IPS DF 6.9 (cell line): Measurements from ENCODE around the gene SNX17.

Source experiments
- DNase-seq: peaks from one replicate; pipeline ENCODE4 v3.0.0-alpha.2; 2013; ENCODE audit warnings: low read depth, low spot score
- H3K27ac ChIP-seq: one replicate; pipeline ENCODE4 v1.5.1; 2013; ENCODE audit warnings: low read length, control low read depth
- H3K27me3 ChIP-seq: 2 replicates; pipeline ENCODE4 v1.6.1; 2013; ENCODE audit warnings: mild to moderate bottlenecking, low read length; ENCODE audit not compliant: control insufficient read depth, insufficient read depth
- H3K36me3 ChIP-seq: 2 replicates; pipeline ENCODE4 v1.6.1; 2013; ENCODE audit warnings: low read length; ENCODE audit not compliant: control insufficient read depth, insufficient read depth
- H3K4me1 ChIP-seq: 2 replicates; pipeline ENCODE4 v1.6.1; 2013; ENCODE audit warnings: low read length; ENCODE audit not compliant: control insufficient read depth, insufficient read depth
- H3K4me3 ChIP-seq: 2 replicates; pipeline ENCODE4 v1.5.1; 2013; ENCODE audit warnings: mild to moderate bottlenecking, low read length
- H3K9me3 ChIP-seq: 2 replicates; pipeline ENCODE4 v1.6.1; 2013; ENCODE audit warnings: low read length, inconsistent platforms; ENCODE audit not compliant: control insufficient read depth, insufficient read depth
- WGBS: extraction: QIAGEN DNeasy Blood & Tissue Kit; methylation state at CpG from one replicate; pipeline ENCODE4 v1.1.7; 2013; ENCODE audit warnings: mixed read lengths, missing lambda C conversion rate; ENCODE audit not compliant: insufficient read length, insufficient coverage; 5-methylcytosine and 5-hydroxymethylcytosine counted together

SNX17 gene

DNA sequence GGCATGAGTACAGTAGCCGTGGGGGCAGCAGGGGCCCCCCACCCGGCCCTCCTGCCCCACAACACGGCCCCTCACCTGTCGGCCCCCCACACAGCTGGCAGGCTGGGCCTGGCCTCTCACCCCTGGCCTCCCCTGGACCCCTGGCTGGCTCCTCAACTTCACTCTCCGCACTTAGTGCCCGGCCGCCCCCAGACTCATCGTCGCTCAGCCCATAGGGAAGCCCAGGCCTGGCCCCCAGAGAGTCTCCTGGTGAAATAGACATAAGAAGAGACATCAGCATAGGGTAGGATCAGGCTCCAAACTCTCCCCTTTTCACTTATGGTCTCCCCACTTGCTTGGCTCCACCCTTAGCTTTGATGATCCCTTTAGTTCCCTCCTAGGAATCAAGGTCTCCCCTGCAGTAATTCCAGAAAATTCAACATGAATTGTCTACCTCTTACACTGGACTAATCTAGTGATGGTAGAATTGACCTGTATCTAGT, 8.4 kb downstream of the SNX17 start:
- H3K4me1 ChIP-seq = no peaks in the 10 kb centered on the region
- H3K27ac ChIP-seq = no peak overlapping the region
- no peak overlapping the region for H3K4me3 ChIP-seq
- H3K27me3 ChIP-seq = no peaks in the 10 kb centered on the region
- no peak for DNase-seq
- H3K36me3 ChIP-seq = peaks cover 46% of the 10 kb centered on the region
- WGBS = no CpG with 5 or more reads among the region's 9 CpGs
- no peaks in the 10 kb centered on the region for H3K9me3 ChIP-seq

DNA sequence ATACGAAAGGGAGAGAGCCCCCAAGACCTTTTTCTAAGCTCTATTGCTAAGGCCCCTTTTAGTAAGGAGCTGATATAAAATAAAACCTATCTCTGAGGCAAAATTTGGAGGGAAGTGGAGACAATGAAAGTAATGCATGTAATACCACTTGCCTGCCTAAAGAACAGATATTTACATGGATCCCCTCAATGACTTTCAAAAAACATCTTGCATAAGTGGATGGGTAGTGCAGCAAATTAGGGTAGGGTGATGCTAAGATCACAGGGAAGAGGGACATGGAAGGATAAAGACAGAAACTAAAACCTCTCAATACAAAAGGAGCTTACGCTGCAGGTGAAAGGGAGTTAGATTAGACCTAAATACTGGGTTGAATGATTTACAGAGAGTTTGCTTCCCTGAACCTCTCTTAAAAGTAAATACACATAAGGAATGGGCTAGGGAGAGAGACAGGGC, 9.0 kb downstream of the SNX17 start:
- DNase-seq = no peak
- Histone ChIP-seq H3K9me3 (no peaks in the 10 kb centered on the region), H3K36me3 (peaks cover 45% of the 10 kb centered on the region), H3K4me1 (no peaks in the 10 kb centered on the region), H3K27ac (no peak overlapping the region), H3K27me3 (no peaks in the 10 kb centered on the region), H3K4me3 (peak overlapping the region; percentile 83; the same call in 1 of the 2 replicates)
- no CpG with 5 or more reads among the region's 2 CpGs for WGBS

DNA sequence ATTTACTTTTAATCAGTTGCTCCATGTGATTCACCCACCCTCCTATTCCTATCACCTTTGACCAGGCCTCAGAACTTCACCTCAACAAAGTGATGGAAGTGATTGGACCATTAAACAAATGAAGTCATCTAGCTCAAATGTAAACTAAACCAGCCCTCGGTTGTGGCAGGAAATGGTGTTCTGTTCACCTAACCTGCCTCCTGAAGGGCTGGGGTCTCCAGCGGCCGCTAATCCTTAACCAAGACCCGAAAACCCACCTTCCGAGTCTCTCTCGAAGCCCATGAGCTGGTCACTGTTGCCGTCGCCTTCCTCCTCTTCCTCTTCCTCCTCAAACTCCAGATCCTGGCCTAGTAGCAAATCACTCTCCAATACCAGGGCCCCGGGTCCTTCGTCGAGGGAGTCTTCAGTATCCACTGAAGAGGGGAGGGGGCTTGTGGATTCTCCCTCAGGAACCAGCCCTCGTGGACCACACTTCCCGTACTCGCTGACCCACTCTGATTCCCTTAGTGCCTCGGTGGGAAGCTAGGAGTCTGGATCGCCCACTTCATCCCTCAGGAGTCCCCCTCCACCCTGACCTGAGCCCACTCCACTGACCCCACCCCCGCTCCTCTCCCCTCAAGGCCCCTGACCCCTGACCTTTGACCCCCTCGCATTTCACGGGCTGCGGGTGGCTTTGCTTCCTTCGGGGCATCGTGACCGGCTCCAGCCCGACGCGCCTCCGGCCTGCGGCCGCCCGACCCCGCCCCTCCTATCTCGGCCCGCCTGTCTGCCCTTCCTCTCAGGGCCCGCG, 9.6 kb downstream of the SNX17 start:
- Histone ChIP-seq H3K27ac (no peak overlapping the region), H3K4me3 (peak overlapping the region; percentile 83; the same call in 1 of the 2 replicates), H3K4me1 (no peaks in the 10 kb centered on the region), H3K36me3 (peaks cover 47% of the 10 kb centered on the region), H3K9me3 (no peaks in the 10 kb centered on the region), H3K27me3 (no peaks in the 10 kb centered on the region)
- DNase-seq = no peak
- WGBS = no CpG with 5 or more reads among the region's 35 CpGs

DNA sequence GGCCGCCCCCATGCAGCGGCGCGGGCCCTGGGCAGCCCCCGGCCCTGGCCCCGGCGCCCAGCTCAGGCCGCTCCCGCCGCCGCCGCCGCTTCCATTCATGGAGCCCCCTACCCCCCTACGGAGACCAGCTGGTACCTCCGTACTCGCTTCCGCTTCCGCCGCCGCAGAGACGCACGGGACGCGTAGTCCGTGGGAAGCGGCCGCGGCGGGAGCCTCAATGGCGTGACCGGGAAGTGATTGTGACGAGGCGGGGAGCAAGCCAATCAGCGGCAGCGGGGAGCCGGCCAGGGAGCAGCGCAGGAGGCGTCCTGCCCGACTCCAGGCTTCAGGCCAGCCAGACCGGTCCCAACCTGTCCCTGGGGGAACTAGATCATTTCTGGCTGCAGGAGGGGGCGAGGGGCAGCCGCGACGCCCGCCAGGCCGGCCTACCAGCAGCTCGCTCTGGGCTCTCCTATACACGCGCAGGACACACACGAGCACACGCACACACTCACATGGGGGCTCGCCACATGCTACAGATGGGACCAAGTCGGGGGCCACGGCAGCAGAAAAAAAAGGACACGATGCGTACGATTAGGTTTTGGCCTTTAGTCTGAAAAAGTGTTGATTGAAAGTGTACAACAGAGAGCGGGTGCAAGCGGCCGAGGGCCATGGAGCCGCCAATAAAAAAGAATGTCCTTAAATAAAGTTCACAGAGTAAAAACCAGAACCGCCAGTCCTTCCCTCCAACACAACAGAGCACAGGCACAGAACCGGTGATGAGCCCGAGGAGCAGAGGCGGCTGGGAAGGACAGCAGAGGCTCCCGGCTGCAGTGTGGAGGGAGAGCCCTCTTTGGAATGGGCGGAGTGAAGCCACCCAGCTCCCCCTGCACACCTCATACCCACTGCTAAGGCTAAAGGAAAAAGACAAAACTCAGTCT, 10.5 kb downstream of the SNX17 start, which contains the start of gene ZNF513:
TSS of gene ZNF513 (minus strand) at position 109 of the 920 bp plus-strand sequence. CDS start 208 bp downstream, outside the sequence.
- Histone ChIP-seq H3K27ac (no peak within 1 kb of the TSS), H3K4me3 (peak within 1 kb of the TSS; percentile 83; the same call in 1 of the 2 replicates), H3K9me3 (no peaks in the 10 kb centered on the region), H3K27me3 (no peaks in the 10 kb centered on the region), H3K4me1 (no peaks in the 10 kb centered on the region), H3K36me3 (peaks cover 41% of the 10 kb centered on the region)
- WGBS = no CpG with 5 or more reads among the region's 67 CpGs
- DNase-seq = peak; percentile 84

DNA sequence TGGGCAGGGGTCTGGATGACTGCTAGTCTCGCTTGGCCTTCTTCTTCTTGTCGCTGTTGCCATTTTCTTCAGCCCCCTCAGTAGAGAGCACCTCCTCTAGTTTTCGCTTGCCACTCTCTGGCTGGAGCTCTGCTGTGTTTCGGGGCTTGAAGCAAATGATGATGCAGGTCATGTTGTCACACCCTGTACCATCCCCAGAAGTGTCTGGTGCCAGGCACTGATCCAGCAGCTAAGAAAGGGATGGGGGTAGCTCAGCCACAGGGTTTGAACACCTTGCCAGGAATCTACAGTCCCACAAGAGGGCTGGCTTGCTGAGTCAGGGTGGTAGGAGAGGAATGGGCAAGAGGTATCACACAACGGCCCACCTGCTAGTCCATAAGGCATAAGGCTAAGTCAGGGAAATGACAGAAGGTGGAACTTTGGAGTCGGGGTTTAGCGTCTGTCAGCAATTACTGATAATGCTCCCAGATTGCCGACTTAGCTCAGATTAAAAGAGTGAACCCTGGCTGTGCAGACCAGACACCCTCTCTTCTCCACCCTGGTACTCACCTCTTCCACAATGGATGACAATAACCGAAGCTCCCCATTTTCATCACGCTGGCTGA, 11.3 kb downstream of the SNX17 start:
- no CpG with 5 or more reads among the region's 10 CpGs for WGBS
- H3K27me3 ChIP-seq = no peaks in the 10 kb centered on the region
- H3K27ac ChIP-seq = no peak overlapping the region
- DNase-seq = no peak
- peaks cover 33% of the 10 kb centered on the region for H3K36me3 ChIP-seq
- H3K4me3 ChIP-seq = no peak overlapping the region
- H3K4me1 ChIP-seq = no peaks in the 10 kb centered on the region
- no peaks in the 10 kb centered on the region for H3K9me3 ChIP-seq

DNA sequence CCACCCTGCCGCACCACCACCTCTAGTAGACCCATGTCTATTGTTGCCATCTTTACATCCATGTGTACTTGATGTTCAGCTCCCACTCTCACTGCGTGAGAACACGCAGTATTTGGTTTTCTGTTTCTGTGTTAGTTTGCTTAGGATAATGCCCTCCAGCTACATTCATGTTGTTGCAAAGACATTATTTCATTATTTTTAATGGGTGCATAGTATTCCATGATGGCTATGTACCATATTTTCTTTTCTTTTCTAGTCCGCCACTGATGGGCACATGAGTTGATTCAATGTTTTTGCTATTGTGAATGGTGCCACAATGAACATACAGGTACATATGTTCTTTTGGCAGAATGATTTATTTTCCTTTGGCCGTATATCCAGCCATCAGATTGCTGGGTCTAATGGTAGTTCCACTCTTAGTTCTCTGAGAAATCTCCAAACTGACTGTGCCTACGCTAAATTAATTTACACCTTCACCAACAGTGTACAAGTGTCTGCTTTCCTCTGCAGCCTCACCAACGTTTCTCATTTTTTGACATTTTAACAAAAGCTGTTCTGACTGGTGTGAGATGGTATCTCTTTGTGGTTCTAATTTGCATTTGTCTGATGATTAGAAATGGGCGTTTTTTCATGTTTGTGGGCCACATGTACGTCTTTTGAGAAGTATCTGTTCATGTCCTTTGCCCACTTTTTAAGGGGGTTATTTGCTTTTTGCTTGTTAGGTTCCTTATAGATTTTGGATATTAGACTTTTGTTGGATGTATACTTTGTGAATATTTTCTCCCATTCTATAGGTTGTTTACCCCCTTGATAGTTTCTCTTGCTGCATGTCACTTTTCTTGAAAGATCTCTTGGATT, 20.6 kb downstream of the SNX17 start:
- H3K4me1 ChIP-seq = no peaks in the 10 kb centered on the region
- no peak overlapping the region for H3K27ac ChIP-seq
- peaks cover 3% of the 10 kb centered on the region; the same call in 1 of the 2 replicates for H3K36me3 ChIP-seq
- no peak for DNase-seq
- H3K9me3 ChIP-seq = no peaks in the 10 kb centered on the region
- H3K4me3 ChIP-seq = no peak overlapping the region
- no CpG with 5 or more reads among the region's 9 CpGs for WGBS
- H3K27me3 ChIP-seq = no peaks in the 10 kb centered on the region

DNA sequence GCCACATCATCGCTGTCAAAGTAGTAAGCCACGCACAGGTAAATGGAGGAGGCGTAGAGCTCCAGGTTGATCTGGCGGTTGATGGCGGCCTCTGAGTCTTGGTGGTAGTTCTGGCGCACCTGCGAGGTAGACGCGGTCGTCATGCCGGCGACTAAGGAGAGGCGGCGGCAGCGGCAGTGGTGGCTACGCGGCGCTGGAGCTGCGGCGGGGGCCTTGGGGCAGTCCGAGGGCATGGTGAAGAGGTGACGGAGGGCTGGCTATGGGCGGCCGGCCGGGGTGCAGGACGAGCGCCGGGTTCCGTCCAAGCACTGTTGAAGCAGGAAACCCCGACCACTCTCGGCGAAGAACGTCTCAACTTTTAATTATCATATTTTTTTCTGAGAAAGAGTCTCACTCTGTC, 22.8 kb downstream of the SNX17 start:
- no CpG with 5 or more reads among the region's 33 CpGs for WGBS
- H3K4me3 ChIP-seq = no peak overlapping the region
- no peaks in the 10 kb centered on the region for H3K27me3 ChIP-seq
- 0 out of 2 replicates have a peak, but pooled peaks cover 3% of the 10 kb centered on the region for H3K36me3 ChIP-seq
- no peaks in the 10 kb centered on the region for H3K9me3 ChIP-seq
- no peaks in the 10 kb centered on the region for H3K4me1 ChIP-seq
- no peak for DNase-seq
- H3K27ac ChIP-seq = no peak overlapping the region

DNA sequence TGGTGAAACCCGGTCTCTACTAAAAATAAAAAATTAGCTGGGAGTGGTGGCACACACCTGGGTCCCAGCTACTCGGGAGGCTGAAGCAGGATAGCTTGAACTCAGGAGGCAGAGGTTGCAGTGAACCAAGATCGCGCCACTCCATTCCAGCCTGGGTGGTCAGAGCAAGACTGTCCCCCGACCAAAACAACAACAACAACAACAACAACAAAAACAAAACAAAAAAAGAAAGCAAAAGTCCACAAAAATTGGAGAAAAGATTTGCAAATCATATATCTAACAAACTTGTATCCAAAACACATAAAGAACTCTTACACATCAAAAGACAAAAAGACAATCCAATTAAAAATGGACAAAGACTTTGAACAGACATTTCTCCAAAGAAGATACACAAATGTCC, 28.5 kb downstream of the SNX17 start:
- no CpG with 5 or more reads among the region's 5 CpGs for whole genome bisulfite sequencing
- no peaks in the 10 kb centered on the region for H3K9me3 ChIP-seq
- no peaks in the 10 kb centered on the region for H3K36me3 ChIP-seq
- DNase-seq = no peak
- no peaks in the 10 kb centered on the region for H3K27me3 ChIP-seq
- H3K4me3 ChIP-seq = no peak overlapping the region
- H3K4me1 ChIP-seq = no peaks in the 10 kb centered on the region
- no peak overlapping the region for H3K27ac ChIP-seq

DNA sequence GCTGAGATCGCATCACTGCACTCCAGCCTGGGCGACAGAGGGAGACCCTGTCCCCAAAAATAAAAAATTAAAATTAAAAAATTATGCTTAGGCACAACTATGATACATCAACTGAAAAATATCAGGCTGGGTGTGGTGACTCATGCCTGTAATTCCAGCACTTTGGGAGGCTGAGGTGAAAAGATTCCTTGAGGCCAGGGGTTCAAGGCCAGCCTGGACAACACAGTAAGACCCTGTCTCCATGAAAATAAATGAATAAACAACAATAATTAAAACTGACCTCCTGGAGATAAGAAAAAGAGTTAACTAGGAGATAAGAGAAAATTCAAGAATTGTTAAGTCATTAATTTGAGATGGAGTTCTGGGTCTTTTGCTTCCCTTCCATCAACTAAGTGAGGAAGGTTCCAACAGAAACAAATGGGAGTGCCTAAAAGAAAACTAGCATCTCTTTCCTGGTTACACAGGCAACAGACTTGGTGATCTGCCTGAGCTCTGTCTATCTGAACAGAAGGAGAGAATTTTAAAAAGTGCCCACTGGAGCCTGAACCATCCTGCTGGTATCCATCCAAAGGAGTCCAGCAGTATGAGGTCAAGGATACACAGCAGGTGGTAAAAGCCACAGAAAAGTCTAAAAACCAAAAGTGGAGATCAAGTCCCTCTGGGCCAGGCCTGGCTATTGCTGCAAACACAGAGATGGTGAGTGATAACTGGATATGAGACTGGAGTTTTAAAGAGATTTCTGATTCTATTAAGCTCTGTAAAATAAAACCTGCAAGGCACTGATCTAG, 30.1 kb downstream of the SNX17 start:
- no peak overlapping the region for H3K4me3 ChIP-seq
- H3K36me3 ChIP-seq = no peaks in the 10 kb centered on the region
- H3K9me3 ChIP-seq = no peaks in the 10 kb centered on the region
- no peaks in the 10 kb centered on the region for H3K27me3 ChIP-seq
- no CpG with 5 or more reads among the region's 2 CpGs for WGBS
- no peak for DNase-seq
- H3K4me1 ChIP-seq = no peaks in the 10 kb centered on the region
- no peak overlapping the region for H3K27ac ChIP-seq
